Right lobe of liver (tissue), 6 donors: ENCODE measurements around the gene HOXB7. TPM values are rescaled to one million over a fixed set of nuclear protein-coding genes. Genes with fewer than 3 reads are reported as not detected.

Source experiments
- ATAC-seq, 4 donors: fragments of 200-7000 bp; cut with Tn5 transposase; one replicate each; pipeline ENCODE4 v1.9.1; 2020; ENCODE audit warnings: mild to moderate bottlenecking in 4 of 4, moderate library complexity in 4 of 4
- DNase-seq, 3 donors: peaks; one replicate each; pipeline ENCODE4 v3.0.0-alpha.2; 2020
- H3K27ac ChIP-seq, 3 donors: fragments of 200-600 bp; one replicate each; pipeline ENCODE4 v1.8.0; 2022
- H3K27me3 ChIP-seq, 2 donors: fragments of 200-600 bp; one replicate each; pipeline ENCODE4 v1.8.0; 2022
- H3K36me3 ChIP-seq, 4 donors: fragments of 200-600 bp; sonication (generic) in 1 of 4; one replicate each; pipeline versions ENCODE4 v1.5.1 to v1.8.0; 2017 to 2022; ENCODE audit warnings: control low read depth in 1 of 4
- H3K4me1 ChIP-seq, 4 donors: fragments of 200-600 bp; sonication (generic) in 1 of 4; one replicate each; pipeline versions ENCODE4 v1.5.1 to v1.8.0; 2017 to 2022; ENCODE audit warnings: control low read depth in 1 of 4
- H3K4me3 ChIP-seq, 3 donors: fragments of 200-600 bp; one replicate each; pipeline ENCODE4 v1.8.0; 2022
- H3K9me3 ChIP-seq, 4 donors: fragments of 200-600 bp; sonication (generic) in 1 of 4; one replicate each; pipeline versions ENCODE4 v1.5.1 to v1.8.0; 2017 to 2022; ENCODE audit warnings: control low read depth in 1 of 4
- CTCF ChIP-seq, 4 donors: fragments of 200-600 bp in 3 of 4; fragments of 450-650 bp in 1 of 4; IDR thresholded peaks; one replicate each; pipeline versions ENCODE4 v1.5.1 to v1.8.0; 2016 to 2022; ENCODE audit warnings: antibody characterized with exemption in 4 of 4, mild to moderate bottlenecking in 2 of 4
- POLR2A ChIP-seq: fragments of 450-650 bp; IDR thresholded peaks from one replicate; pipeline ENCODE4 v1.6.1; 2017; ENCODE audit warnings: antibody characterized with exemption, mild to moderate bottlenecking
- WGBS: methylation state at CpG from one replicate; pipeline ENCODE4 v1.1.6; 2018; ENCODE audit warnings: low coverage, low lambda C conversion rate; ENCODE audit not compliant: insufficient coverage; ENCODE audit errors: missing lambda C conversion rate; 5-methylcytosine and 5-hydroxymethylcytosine counted together
- intact Hi-C, 2 donors: fragments of 100-400 bp; cut with DNase I; formaldehyde crosslinking; loops; one replicate each; pipeline versions ENCODE4 v1.11.2 to v1.14.1; 2022
- total RNA-seq, 6 experiments: library from RNA; depleted of rRNA in 2 of 6; stranded (reverse); fragments of >200 nt in 2 of 6; fragmentation: NEBNext Ultra II Directional in 3 of 6; extraction: Animal tissue kit (Norgen Biotek cat#: 25700) in 3 of 6; gene quantifications; one replicate each; pipeline versions ENCODE4 v1.1.0 to v1.2.4, GENCODE V29; 2016 to 2023
- donor health status: DM: no; HTN: yes; CAD: no.
- donor health status: DM: no; HTN: no; CAD: no.
- donor health status: DM: no; HTN: no; CAD: no.
- donor health status: DM: no; HTN: yes; CAD: no.
- donor health status: DM: no; HTN: yes; CAD: no.

The HOXB7 gene
- total RNA-seq, 6 experiments from 2014 or later = 0.16 to 0.79 (median 0.30) TPM; not detected in 2

- peak in 2 of 4 donors; percentile 27 for ATAC-seq
- Histone ChIP-seq H3K27ac (no peak overlapping the region), H3K36me3 (no peaks in the 10 kb centered on the region), H3K9me3 (no peaks in the 10 kb centered on the region), H3K27me3 (peaks cover 0 to 40% of the 10 kb centered on the region in 2 donors), H3K4me1 (peaks cover 0 to 9% (median 0%) of the 10 kb centered on the region in 4 donors), H3K4me3 (no peak overlapping the region)
- TF ChIP-seq CTCF (IDR thresholded peaks at IDR 0.05) = no peak
- TF ChIP-seq POLR2A = no peak
- no peak for DNase-seq
- 24% methylated on average over 40 of the region's 54 CpGs for WGBS
- intact Hi-C loops = no loop called here
Observed at GRCh38 chr17:48596000-48596734, 14.7 kb downstream of the HOXB7 start.

DNA sequence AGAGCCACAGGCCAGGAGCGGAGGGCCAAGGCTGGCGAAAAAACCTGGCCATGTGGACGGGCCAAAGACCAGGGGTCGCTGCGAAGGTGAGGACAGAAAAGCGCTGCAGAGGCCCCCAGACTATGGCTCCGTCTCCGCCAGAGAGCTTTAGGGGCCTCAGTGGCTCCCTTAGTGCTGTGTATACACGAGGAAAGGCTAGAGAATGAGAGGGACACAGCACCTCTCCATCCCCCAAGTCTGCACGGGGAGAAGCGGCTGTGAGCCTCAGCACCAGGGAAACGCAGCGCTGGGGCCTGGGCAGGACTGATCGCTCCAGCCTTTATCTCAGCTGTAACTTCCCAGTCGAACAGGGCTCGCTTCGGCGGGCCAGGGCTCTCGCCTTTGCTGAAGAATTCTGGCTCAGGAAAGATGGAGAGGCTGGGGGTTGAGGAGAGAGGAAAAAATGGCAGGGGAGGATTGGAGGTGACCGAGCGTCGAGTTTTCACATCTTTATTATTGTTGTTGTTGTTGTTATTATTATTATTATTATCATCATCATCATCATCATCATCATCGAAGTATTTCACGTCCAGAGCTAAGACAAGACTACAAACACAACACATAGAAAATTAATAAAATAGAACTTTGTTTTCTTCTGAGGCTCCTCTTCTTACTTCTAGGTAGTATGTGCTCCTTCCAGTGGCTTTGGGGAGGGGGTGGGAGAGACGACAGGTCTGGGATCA lies 15.4 kb downstream of the HOXB7 start:
- 42% methylated on average over 13 of the region's 25 CpGs for WGBS
- no peak for ATAC-seq
- no peak overlapping the region for H3K4me3 ChIP-seq
- H3K27ac ChIP-seq = no peak overlapping the region
- no peak for DNase-seq
- intact Hi-C loops = no loop called here
- TF ChIP-seq CTCF (IDR thresholded peaks at IDR 0.05) (no peak), POLR2A (no peak)
- no peaks in the 10 kb centered on the region for H3K9me3 ChIP-seq
- H3K27me3 ChIP-seq = peaks cover 0 to 45% of the 10 kb centered on the region in 2 donors
- peaks cover 0 to 9% (median 0%) of the 10 kb centered on the region in 4 donors for H3K4me1 ChIP-seq
- H3K36me3 ChIP-seq = no peaks in the 10 kb centered on the region

DNA sequence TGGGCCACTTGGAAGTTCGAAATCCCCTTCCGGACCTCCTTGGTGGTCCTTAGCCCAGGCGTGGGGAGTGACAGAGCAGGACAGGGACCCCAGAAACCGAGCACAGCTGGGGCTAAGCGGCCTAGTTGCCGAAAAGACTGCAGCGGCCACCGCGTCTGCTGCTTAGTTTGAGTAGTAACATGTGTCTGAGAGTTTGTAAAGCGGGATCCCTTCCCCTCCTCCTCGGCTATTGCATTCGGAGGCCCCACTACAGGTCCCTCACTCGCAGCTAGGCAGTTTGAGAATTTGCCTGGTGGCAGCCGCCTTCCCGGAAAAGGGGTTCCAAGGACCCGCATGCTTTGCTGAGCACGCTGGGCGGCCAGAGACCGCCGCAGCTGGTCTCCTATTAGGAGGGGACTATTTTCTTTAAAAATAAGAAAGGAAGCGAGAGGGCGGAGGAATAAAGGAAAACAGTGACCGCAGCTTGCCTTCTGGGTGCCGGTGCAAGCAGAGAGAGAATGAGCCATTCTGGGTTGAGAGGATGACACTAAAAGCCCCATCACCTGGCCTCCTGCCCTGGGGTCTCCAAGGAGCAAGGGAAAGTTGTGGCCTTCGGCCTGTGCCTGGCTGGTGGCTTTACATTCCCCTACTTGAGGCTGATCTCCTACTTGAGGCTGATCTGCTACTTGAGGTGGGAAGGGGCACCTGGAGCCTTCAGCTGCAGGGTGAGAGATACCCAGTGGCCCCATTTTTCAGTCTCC lies 16.1 kb downstream of the HOXB7 start:
- H3K27ac ChIP-seq = no peak overlapping the region
- H3K4me1 ChIP-seq = peaks cover 0 to 9% (median 0%) of the 10 kb centered on the region in 4 donors
- no peaks in the 10 kb centered on the region for H3K36me3 ChIP-seq
- H3K9me3 ChIP-seq = no peaks in the 10 kb centered on the region
- intact Hi-C loops = no loop called here
- peaks cover 0 to 51% of the 10 kb centered on the region in 2 donors for H3K27me3 ChIP-seq
- WGBS = 45% methylated on average over 12 of the region's 25 CpGs
- DNase-seq = no peak
- H3K4me3 ChIP-seq = no peak overlapping the region
- TF ChIP-seq POLR2A (no peak), CTCF (IDR thresholded peaks at IDR 0.05) (no peak)
- ATAC-seq = no peak

DNA sequence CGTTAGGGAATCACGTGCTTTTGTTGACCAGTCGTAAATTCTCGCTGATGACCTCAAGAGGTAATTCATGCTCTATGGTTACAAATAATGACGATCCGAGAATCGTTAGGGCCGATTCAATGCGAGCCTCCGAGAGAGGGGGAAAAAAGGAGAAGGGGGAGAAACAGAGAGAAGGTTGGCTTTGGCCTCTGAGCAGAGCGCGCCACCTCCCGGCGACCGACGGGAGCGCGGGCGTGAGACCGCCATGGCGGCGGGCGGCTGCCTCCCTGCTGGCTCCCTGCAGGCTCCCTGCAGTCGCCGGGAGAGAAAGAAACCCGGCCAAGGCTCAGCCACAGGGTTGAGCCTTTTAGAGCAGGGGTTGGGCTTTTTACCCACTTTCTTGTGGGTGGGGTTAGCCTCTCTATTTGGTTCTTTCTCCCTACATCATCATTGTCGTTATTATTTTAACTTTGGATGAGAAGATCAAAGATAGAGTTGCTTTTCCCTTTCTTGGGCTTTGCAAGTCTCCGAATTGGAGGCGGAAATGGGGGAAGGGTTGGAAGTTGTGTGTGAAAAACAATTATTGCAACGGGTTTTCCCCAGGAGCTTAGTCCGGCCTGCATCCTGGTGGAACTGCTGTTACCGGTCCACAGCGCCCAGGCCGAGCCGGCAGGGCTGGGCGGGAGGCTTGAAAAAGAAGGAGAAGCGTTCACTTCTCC lies 16.8 kb downstream of the HOXB7 start:
- no peak for TF ChIP-seq POLR2A
- peak; percentile 60 to 88 (median 79) for TF ChIP-seq CTCF (IDR thresholded peaks at IDR 0.05)
- H3K27me3 ChIP-seq = peaks cover 0 to 46% of the 10 kb centered on the region in 2 donors
- H3K4me3 ChIP-seq = no peak overlapping the region
- DNase-seq = peak in 2 of 3 donors; percentile 68 to 72
- intact Hi-C loops = no loop called here
- peak; percentile 74 to 77 (median 76) for ATAC-seq
- peaks cover 0 to 9% (median 0%) of the 10 kb centered on the region in 4 donors for H3K4me1 ChIP-seq
- no peak overlapping the region for H3K27ac ChIP-seq
- H3K9me3 ChIP-seq = no peaks in the 10 kb centered on the region
- H3K36me3 ChIP-seq = no peaks in the 10 kb centered on the region
- WGBS = 7% methylated on average over 27 of the region's 37 CpGs
